Measurements from ENCODE around the gene SOS1.

Gene SOS1

GRCh38 chr2:39107724-39108273 lies 13.1 kb downstream of the SOS1 start:
- Histone ChIP-seq H3K36me3 (no peaks in the 10 kb centered on the region), H3K9me3 (ENCODE audit: severe bottlenecking) (no peaks in the 10 kb centered on the region), H3K27me3 (ENCODE audit: insufficient read depth, low read depth, severe bottlenecking) (no peaks in the 10 kb centered on the region), H3K4me3 (ENCODE audit: low read depth, low read length) (no peak overlapping the region), H3K27ac (no peak overlapping the region)
- DNase-seq = peak; percentile 38
- TF ChIP-seq CTCF (IDR thresholded peaks at IDR 0.05; ENCODE audit: low read depth, low read length) = no peak

GRCh38 chr2:39107156-39107555 lies 13.7 kb downstream of the SOS1 start:
- DNase-seq = peak; percentile 60
- H3K36me3 ChIP-seq = no peaks in the 10 kb centered on the region
- no peak overlapping the region for H3K27ac ChIP-seq
- TF ChIP-seq CTCF (IDR thresholded peaks at IDR 0.05; ENCODE audit: low read depth, low read length) = no peak
- no peak overlapping the region for H3K4me3 ChIP-seq (ENCODE audit: low read depth, low read length)
- no peaks in the 10 kb centered on the region for H3K27me3 ChIP-seq (ENCODE audit: insufficient read depth, low read depth, severe bottlenecking)
- H3K9me3 ChIP-seq (ENCODE audit: severe bottlenecking) = no peaks in the 10 kb centered on the region

GRCh38 chr2:39099870-39100728 lies 20.8 kb downstream of the SOS1 start:
- no peak for TF ChIP-seq CTCF (IDR thresholded peaks at IDR 0.05; ENCODE audit: low read depth, low read length)
- DNase-seq = no peak

GRCh38 chr2:39099310-39099869 lies 21.5 kb downstream of the SOS1 start:
- no peak for DNase-seq
- Histone ChIP-seq H3K4me3 (ENCODE audit: low read depth, low read length) (no peak overlapping the region), H3K27ac (no peak overlapping the region), H3K36me3 (no peaks in the 10 kb centered on the region), H3K9me3 (ENCODE audit: severe bottlenecking) (no peaks in the 10 kb centered on the region), H3K27me3 (ENCODE audit: insufficient read depth, low read depth, severe bottlenecking) (no peaks in the 10 kb centered on the region)
- TF ChIP-seq CTCF (IDR thresholded peaks at IDR 0.05; ENCODE audit: low read depth, low read length) = no peak

More at GRCh38 chr2:39099870-39100728, 20.8 kb downstream of the SOS1 start:
- Histone ChIP-seq H3K27me3 (ENCODE audit: insufficient read depth, low read depth, severe bottlenecking) (no peaks in the 10 kb centered on the region), H3K36me3 (no peaks in the 10 kb centered on the region), H3K27ac (no peak overlapping the region), H3K4me3 (ENCODE audit: low read depth, low read length) (no peak overlapping the region), H3K9me3 (ENCODE audit: severe bottlenecking) (no peaks in the 10 kb centered on the region)

- H3K9me3 ChIP-seq (ENCODE audit: severe bottlenecking) = no peaks in the 10 kb centered on the region
These were observed 25.2 kb downstream of the SOS1 start for GRCh38 chr2:39095624-39096023.

More at GRCh38 chr2:39095624-39096023, 25.2 kb downstream of the SOS1 start:
- Histone ChIP-seq H3K4me3 (ENCODE audit: low read depth, low read length) (no peak overlapping the region), H3K27me3 (ENCODE audit: insufficient read depth, low read depth, severe bottlenecking) (no peaks in the 10 kb centered on the region), H3K27ac (no peak overlapping the region), H3K36me3 (no peaks in the 10 kb centered on the region)
- no peak for TF ChIP-seq CTCF (IDR thresholded peaks at IDR 0.05; ENCODE audit: low read depth, low read length)
- DNase-seq = no peak
